Measurements from ENCODE around the gene XPNPEP1. TPM values are rescaled to one million over a fixed set of nuclear protein-coding genes. Genes with fewer than 3 reads are reported as not detected.

XPNPEP1 gene
- total and polyA plus RNA-seq, 7 experiments from 2014 or later, result 15.7 to 100 (median 45.4) TPM

Other genes with a start within 250 kb of the XPNPEP1 start
- gene ADD3, start 84.5 kb upstream of the XPNPEP1 start, total RNA-seq, result 100 to 1,000 TPM; 281 to 463 (median 342) TPM
- gene ADD3, start 84.5 kb upstream of the XPNPEP1 start, polyA plus RNA-seq, result 100 to 1,000 TPM; 502 to 535 TPM

Data from naive thymus-derived CD4-positive, alpha-beta T cell (primary cell).